ENCODE results near the gene ANKRD53. TPM values are rescaled to one million over a fixed set of nuclear protein-coding genes. Genes with fewer than 3 reads are reported as not detected.
A peak's percentile ranks its signal among the peaks of the same experiment; 100 is the strongest.

ANKRD53 gene
- total RNA-seq, 1 donor from 2014 or later: 11.7 TPM

DNA sequence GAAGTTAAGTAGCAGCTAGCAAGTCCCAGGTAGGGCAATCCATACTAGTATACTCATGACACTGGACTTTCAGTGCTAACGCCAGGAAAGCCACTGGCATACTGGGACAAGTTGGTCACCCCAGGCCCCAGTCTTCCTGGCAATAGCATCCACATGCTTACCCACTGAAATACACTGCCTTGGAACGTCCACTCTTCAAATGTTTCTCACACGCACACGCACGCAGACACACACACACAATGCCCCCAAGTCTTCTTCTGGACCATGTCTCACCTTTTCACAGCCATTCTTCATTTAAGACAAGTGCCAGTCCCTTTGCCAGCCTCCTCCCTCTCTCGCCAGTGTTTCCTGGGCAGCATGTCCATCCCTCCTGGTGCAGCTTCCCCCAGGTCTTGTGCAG is 25.0 kb downstream of the ANKRD53 start:
- TF ChIP-seq, protein P1, sequence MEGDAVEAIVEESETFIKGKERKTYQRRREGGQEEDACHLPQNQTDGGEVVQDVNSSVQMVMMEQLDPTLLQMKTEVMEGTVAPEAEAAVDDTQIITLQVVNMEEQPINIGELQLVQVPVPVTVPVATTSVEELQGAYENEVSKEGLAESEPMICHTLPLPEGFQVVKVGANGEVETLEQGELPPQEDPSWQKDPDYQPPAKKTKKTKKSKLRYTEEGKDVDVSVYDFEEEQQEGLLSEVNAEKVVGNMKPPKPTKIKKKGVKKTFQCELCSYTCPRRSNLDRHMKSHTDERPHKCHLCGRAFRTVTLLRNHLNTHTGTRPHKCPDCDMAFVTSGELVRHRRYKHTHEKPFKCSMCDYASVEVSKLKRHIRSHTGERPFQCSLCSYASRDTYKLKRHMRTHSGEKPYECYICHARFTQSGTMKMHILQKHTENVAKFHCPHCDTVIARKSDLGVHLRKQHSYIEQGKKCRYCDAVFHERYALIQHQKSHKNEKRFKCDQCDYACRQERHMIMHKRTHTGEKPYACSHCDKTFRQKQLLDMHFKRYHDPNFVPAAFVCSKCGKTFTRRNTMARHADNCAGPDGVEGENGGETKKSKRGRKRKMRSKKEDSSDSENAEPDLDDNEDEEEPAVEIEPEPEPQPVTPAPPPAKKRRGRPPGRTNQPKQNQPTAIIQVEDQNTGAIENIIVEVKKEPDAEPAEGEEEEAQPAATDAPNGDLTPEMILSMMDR (IDR thresholded peaks at IDR 0.05; ENCODE audit: partially characterized antibody, unreplicated experiment): no peak
- peaks cover 27% of the 10 kb centered on the region for H3K4me1 Mint-ChIP-seq (ENCODE audit: low read depth, unreplicated experiment)
- DNase-seq: no peak
- no peak overlapping the region for H3K27ac Mint-ChIP-seq (ENCODE audit: unreplicated experiment)
- no peaks in the 10 kb centered on the region for H3K36me3 Mint-ChIP-seq (ENCODE audit: unreplicated experiment)
- peak overlapping the region; percentile 5 for H3K4me3 Mint-ChIP-seq (ENCODE audit: unreplicated experiment)
- H3K27me3 Mint-ChIP-seq (ENCODE audit: unreplicated experiment): peaks cover 25% of the 10 kb centered on the region
- H3K9me3 Mint-ChIP-seq (ENCODE audit: unreplicated experiment): peaks cover 15% of the 10 kb centered on the region

DNA sequence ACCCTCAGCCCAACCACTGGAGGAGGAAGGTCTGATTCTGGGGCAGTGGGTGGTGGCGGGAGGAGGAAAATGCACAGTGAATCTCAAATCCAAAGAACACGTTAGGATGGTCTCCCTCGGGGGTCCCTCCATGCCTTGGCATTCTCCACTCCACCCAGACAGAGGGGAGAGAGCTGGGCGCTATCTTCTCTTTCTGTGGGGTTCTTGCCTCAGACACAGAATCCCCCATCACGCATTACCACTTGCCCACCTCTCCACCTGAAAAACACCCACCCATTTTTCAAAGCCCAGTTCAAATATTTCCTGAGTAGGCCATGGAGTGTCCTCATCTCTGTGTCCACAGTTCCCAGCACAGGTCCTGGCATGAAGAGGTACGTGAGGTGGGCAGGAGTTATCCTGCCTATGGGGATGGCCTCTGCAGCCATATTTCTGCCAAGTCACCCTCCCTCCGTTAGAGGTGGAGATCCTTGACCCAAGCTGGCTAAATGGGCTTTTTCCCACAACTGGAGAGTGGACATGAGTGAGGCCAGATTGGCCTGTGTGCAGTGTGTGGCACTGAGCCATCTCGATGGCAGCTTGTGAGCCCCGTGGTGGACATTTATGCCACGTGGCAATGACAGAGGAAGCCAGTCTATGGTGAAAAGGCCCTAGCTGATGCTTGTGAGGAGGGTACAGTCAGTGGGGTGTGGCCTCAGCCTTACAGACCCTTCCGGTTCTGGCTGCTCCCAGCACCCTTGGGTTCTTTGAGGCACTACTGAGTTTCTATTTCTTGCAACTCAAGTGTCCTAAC is 25.7 kb downstream of the ANKRD53 start:
- TF ChIP-seq, protein P1 (IDR thresholded peaks at IDR 0.05; ENCODE audit: partially characterized antibody, unreplicated experiment): no peak
- no peak for DNase-seq
- Mint-ChIP-seq H3K27ac (ENCODE audit: unreplicated experiment) (no peak overlapping the region), H3K4me1 (ENCODE audit: low read depth, unreplicated experiment) (peaks cover 27% of the 10 kb centered on the region), H3K4me3 (ENCODE audit: unreplicated experiment) (no peak overlapping the region), H3K27me3 (ENCODE audit: unreplicated experiment) (peaks cover 25% of the 10 kb centered on the region), H3K9me3 (ENCODE audit: unreplicated experiment) (peaks cover 15% of the 10 kb centered on the region), H3K36me3 (ENCODE audit: unreplicated experiment) (no peaks in the 10 kb centered on the region)

DNA sequence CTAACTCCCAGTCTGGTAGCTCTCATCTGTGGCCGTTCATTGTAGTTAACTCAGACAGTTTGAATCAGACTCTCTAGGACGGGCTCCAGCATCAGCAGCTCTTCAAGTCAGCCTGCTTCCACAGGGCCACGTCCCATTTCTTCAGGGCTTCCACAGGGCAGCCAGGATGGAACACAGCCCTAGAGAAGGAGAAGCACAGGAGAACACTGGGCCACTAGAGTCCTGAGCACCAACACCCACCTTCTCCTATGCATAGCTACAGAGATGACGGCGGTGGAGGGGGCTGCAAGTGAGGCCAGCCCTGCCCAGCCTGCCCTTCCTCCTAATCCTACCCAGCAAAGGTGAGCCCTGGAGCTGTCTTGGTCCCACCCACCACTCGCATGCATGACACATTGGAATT is 26.4 kb downstream of the ANKRD53 start:
- DNase-seq: no peak
- Mint-ChIP-seq H3K4me1 (ENCODE audit: low read depth, unreplicated experiment) (peaks cover 27% of the 10 kb centered on the region), H3K27me3 (ENCODE audit: unreplicated experiment) (peaks cover 25% of the 10 kb centered on the region), H3K4me3 (ENCODE audit: unreplicated experiment) (no peak overlapping the region), H3K27ac (ENCODE audit: unreplicated experiment) (no peak overlapping the region), H3K9me3 (ENCODE audit: unreplicated experiment) (peaks cover 13% of the 10 kb centered on the region), H3K36me3 (ENCODE audit: unreplicated experiment) (peaks cover 2% of the 10 kb centered on the region)
- TF ChIP-seq, protein P1 (IDR thresholded peaks at IDR 0.05; ENCODE audit: partially characterized antibody, unreplicated experiment): no peak

DNA sequence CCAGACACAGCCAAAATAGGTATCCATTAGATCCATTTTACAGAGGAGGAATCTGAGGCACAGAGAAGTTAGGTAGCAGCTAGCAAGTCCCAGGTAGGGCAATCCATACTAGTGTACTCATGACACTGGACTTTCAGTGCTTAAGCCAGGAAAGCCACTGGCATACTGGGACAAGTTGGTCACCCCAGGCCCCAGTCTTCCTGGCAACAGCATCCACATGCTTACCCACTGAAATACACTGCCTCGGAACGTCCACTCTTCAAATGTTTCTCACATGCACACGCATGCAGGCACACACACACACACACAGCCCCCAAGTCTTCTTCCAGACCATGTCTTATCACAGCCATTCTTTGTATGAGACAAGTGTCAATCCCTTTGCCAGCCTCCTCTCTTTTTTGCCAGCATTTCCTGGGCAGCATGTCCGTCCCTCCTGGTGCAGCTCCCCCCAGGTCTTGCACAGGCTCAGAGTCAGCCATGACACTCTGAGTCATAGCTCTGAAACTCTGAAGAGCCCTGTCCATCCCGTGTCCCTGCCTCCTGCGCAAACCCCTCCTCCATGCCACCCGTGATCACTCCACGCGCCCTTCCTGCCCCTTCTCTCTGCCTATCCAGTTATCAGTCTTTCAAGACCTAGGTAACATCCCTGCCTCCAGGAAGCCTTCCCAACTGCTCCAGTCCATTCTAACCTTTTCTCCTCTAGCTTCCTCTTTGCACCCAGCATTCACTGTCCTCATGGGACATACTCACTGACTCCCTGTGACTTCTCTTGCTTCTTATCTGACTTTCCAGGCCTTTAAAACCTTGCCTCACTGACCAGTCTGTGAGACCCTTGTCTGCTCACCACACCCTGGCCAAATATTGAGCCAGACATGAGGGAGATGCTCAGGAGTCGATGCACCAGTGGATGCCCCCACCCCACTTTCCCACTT is 27.1 kb downstream of the ANKRD53 start:
- Mint-ChIP-seq H3K36me3 (ENCODE audit: unreplicated experiment) (peaks cover 6% of the 10 kb centered on the region), H3K27ac (ENCODE audit: unreplicated experiment) (peak overlapping the region; percentile 78), H3K4me3 (ENCODE audit: unreplicated experiment) (no peak overlapping the region), H3K4me1 (ENCODE audit: low read depth, unreplicated experiment) (peaks cover 27% of the 10 kb centered on the region), H3K9me3 (ENCODE audit: unreplicated experiment) (peaks cover 13% of the 10 kb centered on the region), H3K27me3 (ENCODE audit: unreplicated experiment) (peaks cover 26% of the 10 kb centered on the region)
- TF ChIP-seq, protein P1 (IDR thresholded peaks at IDR 0.05; ENCODE audit: partially characterized antibody, unreplicated experiment): no peak
- DNase-seq: no peak
